Subcutaneous adipose tissue (tissue), 4 donors: ENCODE measurements around the gene AXDND1. TPM values are rescaled to one million over a fixed set of nuclear protein-coding genes. Genes with fewer than 3 reads are reported as not detected.

Experiments
- CTCF ChIP-seq: fragments of 450-650 bp; IDR thresholded peaks from one replicate; pipeline ENCODE4 v1.5.1; 2016; ENCODE audit warnings: low read depth, mild to moderate bottlenecking, control low read depth, antibody characterized with exemption, moderate library complexity
- small RNA-seq: library from RNA; depleted of rRNA; stranded (forward); fragments of <200 nt; gene quantifications from one replicate; pipeline ENCODE3, GENCODE V24; 2016
- total RNA-seq, 4 donors: library from RNA; depleted of rRNA; stranded (reverse); fragments of >200 nt; gene quantifications; one replicate each; pipeline ENCODE4 v1.1.0, GENCODE V29; 2016

The AXDND1 gene
- total RNA-seq, 4 donors from 2014 or later = 1.7 TPM; not detected in 3

GRCh38 chr1:179598631-179599030 lies 232.9 kb downstream of the AXDND1 start:
- no peak for TF ChIP-seq CTCF

GRCh38 chr1:179599623-179600249 lies 234.0 kb downstream of the AXDND1 start:
- no peak for TF ChIP-seq CTCF

- no peak for TF ChIP-seq CTCF
Measured at GRCh38 chr1:179601093-179601492, 235.3 kb downstream of the AXDND1 start.

Small RNA genes lying within 50 kb of the gene (small RNA-seq; reads per million reads assigned to genes)
- gene MEF2AP1 (not detected), gene RNU5F-2P (not detected)

Other genes starting within 250 kb of the AXDND1 start
- 10 to 100 TPM; 20.3 to 43.4 (median 39.1) TPM for gene ABL2, start 136.3 kb upstream of the AXDND1 start, total RNA-seq
- 10 to 100 TPM; 13.9 to 83.3 (median 29.2) TPM for gene SOAT1, start 72.2 kb upstream of the AXDND1 start, total RNA-seq
- gene NPHS2, start 210.0 kb downstream of the AXDND1 start, total RNA-seq = not detected
- 1 to 10 TPM in 2 of 4 donors, under 1 TPM in 2; 0.16 to 1.5 (median 1.0) TPM for gene TDRD5, start 225.9 kb downstream of the AXDND1 start, total RNA-seq